Measurements from ENCODE around the gene E2F1.

DNA sequence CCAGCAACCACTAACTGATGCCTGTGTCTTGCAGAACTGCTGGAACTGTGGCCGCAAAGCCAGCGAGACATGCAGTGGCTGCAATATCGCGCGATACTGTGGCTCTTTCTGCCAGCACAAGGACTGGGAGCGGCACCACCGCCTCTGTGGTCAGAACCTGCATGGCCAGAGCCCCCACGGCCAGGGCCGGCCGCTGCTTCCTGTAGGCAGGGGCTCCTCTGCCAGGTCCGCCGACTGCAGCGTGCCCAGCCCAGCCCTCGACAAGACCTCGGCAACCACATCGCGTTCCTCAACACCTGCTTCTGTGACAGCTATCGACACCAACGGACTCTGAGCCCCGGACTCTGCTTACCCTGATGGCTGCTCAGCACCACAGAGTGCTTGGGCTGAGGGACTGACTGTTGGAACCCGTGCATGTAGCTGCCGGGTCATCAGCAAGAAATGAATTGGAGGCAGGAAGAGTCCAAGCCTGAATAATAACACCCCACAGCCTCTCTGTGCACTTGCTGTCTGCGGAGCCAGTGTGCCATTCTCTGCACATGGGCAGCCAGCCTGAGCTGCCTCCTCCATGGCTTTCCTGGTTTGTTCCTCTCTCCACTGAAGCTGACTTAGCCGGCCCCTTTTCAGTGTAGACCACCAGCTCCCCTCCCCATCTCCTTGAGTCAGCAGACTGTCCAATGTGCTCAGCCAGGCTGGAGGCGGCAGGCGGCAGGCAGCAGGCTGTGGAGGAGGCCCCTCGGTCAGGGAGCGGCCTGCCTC is 41.7 kb downstream of the E2F1 start:
- TF ChIP-seq, protein P1, sequence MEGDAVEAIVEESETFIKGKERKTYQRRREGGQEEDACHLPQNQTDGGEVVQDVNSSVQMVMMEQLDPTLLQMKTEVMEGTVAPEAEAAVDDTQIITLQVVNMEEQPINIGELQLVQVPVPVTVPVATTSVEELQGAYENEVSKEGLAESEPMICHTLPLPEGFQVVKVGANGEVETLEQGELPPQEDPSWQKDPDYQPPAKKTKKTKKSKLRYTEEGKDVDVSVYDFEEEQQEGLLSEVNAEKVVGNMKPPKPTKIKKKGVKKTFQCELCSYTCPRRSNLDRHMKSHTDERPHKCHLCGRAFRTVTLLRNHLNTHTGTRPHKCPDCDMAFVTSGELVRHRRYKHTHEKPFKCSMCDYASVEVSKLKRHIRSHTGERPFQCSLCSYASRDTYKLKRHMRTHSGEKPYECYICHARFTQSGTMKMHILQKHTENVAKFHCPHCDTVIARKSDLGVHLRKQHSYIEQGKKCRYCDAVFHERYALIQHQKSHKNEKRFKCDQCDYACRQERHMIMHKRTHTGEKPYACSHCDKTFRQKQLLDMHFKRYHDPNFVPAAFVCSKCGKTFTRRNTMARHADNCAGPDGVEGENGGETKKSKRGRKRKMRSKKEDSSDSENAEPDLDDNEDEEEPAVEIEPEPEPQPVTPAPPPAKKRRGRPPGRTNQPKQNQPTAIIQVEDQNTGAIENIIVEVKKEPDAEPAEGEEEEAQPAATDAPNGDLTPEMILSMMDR (IDR thresholded peaks at IDR 0.05): no peak
- no peak for TF ChIP-seq POLR2AphosphoS5 (IDR thresholded peaks at IDR 0.05)
- no peak for TF ChIP-seq POLR2A (IDR thresholded peaks at IDR 0.05)
